Esophagus muscularis mucosa (tissue), 4 donors: Measurements from ENCODE around the gene WDFY3.

ENCODE experiments used
- CTCF ChIP-seq, 3 experiments: fragments of 200-600 bp in 2 of 3; fragments of 450-650 bp in 1 of 3; sonication (generic) in 2 of 3; IDR thresholded peaks; one replicate each; pipeline ENCODE4 v1.5.1; 2017 to 2019; ENCODE audit warnings: antibody characterized with exemption in 3 of 3, mild to moderate bottlenecking in 2 of 3, moderate library complexity in 1 of 3
- EP300 ChIP-seq: sonication (generic); formaldehyde crosslinking; IDR thresholded peaks from one replicate; pipeline ENCODE4 v1.6.1; 2017; ENCODE audit warnings: antibody characterized with exemption
- POLR2A ChIP-seq: fragments of 450-650 bp; IDR thresholded peaks from one replicate; pipeline ENCODE4 v1.6.1; 2017; ENCODE audit warnings: antibody characterized with exemption, moderate library complexity, mild to moderate bottlenecking, low read depth

DNA sequence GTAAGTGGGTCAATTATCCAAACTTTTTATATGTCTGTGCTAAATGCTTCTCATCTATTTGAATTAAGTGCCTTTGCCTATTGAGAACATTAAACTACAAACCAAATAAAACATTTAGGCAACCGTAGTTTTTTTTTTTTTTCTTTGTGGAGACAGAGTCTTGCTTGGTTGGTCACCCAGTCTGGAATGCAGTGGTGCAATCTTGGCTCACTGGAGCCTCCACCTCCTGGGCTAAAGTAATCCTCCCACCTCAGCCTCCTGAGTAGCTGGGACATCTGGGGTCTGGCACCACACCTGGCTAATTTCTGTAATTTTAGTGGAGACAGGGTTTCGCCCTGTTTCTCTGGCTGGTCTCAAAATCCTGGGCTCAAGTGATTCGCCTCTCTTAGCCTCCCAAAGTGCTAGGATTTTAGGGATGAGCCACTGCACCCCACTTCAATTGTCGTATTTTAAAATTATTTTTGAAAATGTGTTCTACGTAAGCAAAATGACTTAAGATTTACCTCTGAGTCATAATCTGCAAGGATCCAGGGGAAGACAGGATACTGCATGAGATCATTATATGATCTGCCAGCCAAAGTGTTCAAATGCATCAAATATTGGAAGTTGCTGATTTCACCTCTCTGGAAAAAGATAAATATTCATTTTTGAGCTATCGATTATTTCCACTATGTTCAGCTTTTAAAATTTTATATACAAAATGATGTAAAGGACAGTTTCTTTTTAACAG, 257.9 kb downstream of the WDFY3 start:
- TF ChIP-seq CTCF (IDR thresholded peaks at IDR 0.05) = no peak
- TF ChIP-seq POLR2A = no peak
- no peak for TF ChIP-seq EP300
